ENCODE data around the gene CEP192.

Gene CEP192

DNA sequence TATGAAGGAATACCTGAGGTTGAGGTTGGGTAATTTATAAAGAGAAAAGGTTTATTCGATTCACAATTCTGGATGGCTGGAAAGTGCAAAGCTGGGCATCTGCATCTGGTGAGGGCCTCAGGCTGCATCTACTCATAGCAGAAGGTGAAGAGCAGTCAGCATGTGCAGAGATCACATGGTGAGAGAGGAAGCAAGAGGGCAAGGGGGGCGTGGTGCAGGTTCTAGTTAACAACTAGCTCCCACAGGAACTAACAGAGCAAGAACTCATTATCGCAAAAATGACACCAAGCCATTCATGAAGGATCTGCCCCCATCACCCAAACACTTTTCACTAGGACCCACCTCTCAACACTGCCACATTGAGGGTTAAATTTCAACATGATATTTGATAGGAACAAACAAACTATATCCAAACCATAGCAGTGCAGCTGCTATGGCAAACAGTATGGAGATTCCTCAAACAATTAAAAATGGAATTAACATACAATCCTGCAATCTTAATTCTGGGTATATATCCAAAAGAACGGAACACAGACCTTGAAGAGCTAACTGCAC, 154.6 kb downstream of the CEP192 start:
- no peak for DNase-seq

DNA sequence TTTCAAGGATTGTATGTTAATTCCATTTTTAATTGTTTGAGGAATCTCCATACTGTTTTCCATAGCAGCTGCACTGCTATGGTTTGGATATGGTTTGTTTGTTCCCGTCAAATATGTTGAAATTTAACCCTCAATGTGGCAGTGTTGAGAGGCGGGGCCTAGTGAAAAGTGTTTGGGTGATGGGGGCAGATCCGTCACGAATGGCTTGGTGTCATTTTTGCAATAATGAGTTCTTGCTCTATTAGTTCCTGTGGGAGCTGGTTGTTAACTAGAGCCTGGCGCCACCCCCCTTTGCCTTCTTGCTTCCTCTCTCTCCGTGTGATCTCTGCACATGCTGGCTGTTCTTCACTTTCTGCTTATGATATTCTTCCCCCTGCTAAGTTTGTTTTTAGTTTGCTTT, 156.0 kb downstream of the CEP192 start:
- no peak for DNase-seq

DNA sequence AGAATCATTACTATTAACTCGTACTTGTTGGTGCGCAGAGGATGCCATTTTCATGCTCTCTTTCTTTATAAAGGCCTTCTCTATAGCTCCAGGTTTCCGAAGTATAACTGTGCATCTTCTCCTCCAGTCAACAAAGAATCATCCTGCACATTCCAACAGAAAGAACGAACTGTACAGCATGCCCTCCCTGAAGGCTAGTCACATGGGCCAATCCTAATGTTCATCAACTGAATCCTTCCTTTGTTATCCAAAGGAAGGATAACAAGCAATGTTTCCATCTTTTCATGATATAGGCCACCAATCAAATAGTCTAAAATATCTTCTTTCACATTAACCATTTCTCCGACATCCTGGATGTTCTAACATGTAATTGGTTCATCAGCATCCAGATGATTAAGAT, 160.5 kb downstream of the CEP192 start:
- DNase-seq: no peak

DNA sequence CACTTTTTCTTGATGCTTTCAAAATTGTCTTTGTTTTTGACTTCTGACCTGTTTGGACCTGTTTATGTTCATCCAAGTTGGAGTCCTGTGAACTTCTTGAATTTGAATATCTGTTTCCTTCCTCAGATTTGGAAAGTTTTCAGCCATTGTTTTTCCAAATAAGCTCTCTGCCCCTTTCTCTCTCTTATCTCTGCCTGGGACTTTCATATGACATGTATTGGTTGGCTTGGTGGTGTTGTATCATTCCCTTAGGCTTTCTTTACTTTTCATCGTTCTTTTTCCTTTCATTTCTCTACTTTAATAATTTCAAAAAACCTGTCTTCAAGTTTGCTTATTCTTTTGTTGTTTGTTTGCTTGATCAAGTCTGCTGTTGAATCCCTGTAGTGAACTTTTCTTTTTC, 167.3 kb downstream of the CEP192 start:
- no peak for DNase-seq

DNA sequence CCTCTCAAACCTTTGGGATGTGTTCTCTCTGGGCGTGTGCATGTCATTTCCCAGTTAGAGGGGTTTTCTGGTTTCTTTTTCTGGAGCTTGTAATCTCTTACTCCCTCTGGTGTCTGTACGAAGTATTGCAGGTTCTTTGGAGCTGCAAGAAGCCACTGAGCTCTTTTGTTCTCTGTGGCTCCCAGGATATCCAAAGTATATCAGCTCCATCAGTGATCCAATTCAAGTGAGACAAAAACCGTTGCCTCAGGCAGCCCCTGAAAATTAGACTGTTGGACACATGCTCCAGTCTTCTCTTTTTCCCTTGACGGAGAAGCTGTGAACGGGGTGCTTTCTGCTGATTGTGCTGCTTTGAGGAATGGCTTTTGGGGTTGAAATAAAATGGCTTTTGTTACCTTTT, 168.4 kb downstream of the CEP192 start:
- DNase-seq: no peak

DNA sequence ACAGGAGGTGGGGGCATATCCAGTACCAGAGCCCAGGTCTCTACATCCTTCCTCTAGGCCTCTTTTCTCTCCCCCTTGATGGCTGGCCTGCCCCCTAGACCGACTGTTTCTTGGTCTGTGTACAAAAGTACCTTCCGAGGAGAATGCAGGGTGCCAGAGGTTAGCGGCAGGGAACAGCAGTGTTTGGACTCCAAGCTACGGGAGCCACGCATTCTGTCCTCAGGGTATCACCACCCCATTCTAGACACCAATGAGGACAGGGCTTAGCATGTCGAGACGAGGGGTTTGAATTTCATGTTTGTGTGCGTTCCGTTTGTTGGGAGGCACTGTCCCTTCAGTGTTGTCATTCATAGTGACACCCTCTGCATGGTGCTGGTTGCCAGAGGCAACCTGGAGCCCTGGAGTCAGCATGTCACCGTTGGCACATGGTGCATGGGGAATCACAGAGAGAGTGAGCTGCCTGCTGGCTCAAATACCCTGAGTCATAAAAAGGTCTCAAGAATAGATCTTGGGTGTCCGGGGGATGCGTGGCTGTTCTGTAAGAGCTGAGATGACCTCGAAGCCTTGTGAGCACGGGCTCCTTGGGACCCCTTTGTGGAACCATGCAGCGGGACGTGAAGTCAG, 170.2 kb downstream of the CEP192 start:
- no peak for DNase-seq

DNA sequence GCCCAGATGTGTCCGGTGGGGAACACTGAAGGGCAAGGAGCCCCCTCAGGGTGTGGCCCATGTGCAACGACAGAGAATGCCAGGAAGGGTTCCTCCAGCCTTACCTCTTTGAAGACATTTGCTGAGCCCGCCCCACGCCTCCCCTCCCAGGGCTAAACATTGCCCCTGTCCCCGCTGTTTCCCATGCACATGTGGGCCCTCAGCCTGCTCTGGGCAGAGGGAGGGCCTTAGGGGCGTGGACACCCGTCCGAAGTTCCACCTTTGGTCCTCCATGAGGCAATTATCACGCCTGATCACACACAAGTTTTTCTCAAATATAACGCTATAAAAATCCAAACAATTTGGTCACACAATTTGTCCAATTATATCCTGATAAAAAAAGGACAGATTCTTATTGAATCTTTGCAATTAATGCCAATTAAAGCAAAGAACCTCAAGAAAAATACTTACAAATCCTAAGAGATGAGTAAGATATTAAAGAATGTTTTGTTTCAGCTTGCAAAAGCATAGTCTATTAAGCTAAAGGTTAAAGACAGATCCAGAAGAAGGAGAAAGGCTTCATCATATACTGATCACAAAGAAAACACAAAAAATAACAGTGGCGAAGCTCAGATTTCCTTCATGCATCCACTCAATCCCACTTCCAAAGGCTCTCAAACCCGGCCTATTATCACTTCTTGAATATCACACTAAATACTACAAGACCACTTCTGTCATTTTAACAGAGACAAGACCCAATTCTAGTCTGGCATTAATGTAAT, 172.2 kb downstream of the CEP192 start:
- DNase-seq: no peak

DNA sequence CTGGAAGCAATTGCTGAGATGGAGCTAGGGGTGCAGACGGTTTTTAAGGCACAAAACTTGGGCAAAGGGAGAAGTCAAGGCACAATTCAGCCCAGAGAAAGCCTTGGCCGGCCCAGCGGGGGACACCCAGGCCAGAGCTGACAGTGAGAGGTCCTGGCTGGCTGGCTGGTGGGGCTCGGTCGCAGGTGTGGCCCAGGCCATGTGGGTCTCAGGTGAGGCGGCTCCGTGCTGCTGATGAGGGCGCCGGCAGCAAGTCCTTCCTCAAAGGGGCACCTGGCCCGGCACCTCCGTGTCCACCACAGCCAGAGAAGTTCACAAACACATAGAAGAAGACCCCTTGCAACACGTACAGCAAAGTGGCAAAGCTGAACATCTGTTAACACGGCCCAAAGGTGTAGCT, 173.2 kb downstream of the CEP192 start:
- DNase-seq: no peak

DNA sequence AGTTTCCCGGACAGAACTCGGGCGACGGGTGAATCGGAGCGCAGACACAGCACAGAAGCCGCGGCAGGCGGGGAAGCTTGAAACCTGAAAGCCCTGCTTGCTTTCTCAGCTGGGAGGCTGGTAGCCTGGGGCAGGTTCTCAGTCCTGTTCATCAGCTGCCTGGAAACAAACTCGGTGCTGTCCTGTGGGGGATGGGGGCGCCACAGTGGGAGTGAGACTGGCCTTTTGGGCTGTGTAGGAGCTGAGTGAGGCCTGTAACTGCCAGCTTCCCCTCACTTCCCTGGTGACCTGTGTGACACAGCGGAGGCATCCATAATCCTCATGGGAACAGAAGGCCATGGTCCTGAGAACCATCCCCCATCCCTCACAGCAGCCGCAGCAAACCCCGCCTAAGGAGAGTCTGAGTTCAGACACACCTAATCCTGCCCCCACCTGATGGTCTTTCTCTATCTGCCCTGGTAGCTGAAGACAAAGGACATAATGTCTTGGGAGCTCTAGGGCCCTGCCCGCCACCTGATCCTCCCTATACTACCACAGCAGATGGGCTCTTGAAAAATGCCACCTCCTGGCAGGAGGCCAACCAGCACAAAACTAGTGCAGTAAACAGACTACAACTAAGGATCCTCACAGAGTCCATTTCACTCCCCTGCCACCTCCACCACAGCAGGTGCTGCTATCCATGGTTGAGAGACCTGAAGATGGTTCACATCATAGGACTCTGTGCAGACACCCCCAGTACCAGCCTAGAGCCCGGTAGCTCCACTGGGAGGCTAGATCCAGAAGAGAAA, 174.7 kb downstream of the CEP192 start:
- no peak for DNase-seq

DNA sequence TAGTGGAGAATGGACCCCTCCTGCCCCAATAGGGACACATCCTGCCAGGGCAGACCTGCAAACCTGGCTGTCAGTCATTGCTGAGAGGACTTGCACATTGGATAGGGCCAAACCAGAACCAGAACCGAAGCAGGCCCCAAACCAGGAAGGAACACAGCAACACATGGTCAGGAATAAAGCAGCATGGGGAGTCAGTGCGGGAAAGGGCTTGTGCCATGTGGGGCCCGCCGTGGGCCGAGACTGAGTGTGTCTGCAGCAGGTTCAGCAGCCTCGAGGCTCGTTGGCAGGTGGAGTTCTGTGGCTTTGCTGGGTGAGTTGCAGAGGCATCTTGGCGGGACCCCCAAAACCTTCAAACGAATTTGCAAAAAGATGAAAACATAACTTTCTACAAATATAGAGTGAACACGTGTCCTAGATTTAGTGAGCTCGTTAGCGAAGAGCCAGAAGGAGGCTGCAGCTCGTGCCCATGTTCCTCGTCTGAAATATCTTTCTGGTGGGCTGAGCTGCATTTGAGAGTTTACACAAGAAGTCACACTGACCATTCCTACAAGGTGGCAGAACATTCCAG, 182.5 kb downstream of the CEP192 start:
- no peak for DNase-seq
